ENCODE results near the gene SGCA.

Gene SGCA

DNA sequence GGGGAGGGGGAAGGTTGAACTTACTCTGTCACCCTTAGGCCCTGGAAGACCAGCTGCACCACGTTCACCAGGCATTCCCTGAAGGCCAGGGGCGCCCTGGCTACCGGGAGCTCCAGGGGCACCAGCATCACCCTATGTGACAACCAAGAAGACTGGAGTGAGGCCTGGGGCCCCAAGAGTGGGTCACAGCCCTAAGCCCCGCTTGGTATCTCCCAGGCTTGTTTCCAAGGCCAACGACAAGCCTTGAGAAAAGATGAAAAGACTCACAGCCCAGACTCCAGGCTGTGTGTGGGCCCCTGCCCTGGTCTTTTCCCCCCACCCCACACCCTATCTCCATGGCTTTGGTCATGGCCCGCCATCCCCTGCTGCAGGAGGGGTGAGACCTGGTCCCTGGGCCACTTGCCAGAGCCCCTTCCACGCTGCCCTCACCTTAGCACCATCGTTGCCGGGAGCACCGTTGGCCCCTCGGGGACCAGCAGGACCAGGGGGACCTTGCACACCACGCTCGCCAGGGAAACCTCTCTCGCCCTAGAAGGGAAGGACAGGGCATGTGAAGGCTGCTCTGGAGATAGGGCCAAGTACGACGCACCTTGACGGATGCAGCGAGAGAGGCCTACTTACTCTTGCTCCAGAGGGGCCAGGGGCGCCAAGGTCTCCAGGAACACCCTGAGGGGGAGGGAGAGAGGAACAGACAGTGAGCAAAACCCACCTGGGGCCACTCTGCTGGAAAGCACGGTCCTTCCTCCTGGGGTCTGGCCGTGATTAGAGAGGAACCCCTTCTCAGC is 25.7 kb downstream of the SGCA start:
- in situ Hi-C loops (cut with MboI; ENCODE audit: low sequenced_read_pairs), result loop anchor here (25.0 kb wide), 1 partner anchor 96 kb away; no protein-coding TSS in a partner anchor

DNA sequence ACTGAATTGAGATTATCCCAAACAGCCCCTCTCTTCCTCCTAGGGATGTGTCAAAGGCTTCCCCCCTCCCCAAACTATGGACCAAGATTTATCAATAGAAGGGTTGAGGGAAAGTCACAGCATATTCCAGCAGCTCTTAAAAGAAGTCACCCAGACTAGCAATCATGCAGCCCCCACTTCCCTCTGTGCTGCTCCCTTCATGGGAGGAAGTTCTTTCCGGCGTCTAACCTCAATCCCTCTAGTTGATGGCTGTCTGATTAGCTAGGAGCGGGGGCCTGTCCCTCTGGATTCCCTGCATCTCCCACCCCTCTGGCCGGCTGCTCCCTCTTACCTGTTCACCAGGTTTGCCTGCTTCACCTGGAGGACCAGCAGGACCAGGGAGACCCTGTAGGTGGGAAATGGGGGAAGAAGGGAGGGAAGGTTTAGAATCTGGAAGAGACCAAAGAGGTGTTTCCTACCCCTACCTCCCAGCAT is 26.4 kb downstream of the SGCA start:
- in situ Hi-C loops (cut with MboI; ENCODE audit: low sequenced_read_pairs), result loop anchor here (25.0 kb wide), 1 partner anchor 95 kb away; no protein-coding TSS in a partner anchor

DNA sequence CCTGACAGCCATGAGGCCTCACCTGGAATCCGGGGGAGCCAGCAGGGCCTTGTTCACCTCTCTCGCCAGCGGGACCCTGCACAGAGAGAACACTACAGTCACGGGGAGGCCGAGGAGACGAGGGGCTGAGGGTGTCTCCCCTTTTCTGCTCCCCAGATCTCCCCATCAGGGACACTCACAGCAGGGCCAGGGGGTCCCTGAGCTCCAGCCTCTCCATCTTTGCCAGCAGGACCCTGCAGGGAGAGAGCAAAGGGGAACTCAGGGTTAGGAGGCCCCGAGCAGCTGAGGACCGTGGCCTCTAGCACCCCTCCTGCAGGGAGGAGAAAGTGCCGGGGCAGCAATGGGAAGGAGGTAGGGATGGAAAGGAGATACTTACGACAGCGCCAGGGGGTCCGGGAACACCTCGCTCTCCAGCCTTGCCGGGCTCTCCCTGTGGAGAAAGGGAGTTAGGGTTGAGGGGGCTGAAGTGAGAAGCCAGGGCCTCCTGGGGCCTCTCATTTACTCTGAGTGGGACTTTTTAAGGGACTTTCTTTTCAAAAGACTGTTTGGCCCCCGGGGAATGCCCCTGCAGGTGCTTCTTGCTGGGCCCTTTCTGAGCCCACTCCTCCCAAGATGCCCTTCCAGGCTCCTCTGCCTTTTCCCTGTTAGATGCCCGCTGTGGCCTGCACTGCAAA is 26.9 kb downstream of the SGCA start:
- in situ Hi-C loops (cut with MboI; ENCODE audit: low sequenced_read_pairs), result loop anchor here (25.0 kb wide), 1 partner anchor 95 kb away; no protein-coding TSS in a partner anchor

DNA sequence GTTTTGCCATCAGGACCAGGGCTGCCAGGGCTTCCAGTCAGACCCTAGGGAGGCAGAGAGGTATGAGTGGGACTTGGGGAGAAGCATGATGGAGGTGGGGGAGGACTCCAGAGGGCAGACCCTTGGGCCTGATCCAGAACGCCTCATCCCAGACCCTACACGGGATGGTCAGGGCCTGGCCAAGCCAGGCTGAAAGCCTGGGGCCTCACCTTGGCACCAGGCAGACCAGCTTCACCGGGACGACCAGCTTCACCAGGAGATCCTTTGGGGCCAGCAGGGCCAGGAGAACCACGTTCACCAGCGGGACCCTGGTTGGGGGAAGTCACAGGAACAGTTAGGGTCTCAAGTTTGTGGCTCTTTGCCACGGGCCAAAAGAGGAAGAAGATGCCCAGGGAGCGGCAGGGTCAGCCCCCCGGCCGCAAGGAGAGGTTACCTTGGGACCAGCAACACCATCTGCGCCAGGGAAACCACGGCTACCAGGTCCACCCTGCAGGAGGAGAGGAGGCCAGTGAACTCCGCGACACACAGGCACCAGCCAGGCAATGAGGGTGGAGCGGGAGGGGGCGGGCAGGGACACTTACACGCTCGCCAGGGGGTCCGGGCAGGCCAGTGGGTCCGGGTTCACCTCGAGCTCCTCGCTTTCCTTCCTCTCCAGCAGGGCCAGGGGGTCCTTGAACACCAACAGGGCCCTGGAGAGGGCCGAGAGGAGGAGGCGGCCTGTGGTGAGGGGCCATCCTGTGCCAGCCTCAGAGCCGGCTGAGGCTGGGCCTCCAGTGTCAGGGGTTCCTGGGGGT is 28.5 kb downstream of the SGCA start:
- in situ Hi-C loops (cut with MboI; ENCODE audit: low sequenced_read_pairs), result loop anchor here (25.0 kb wide), 1 partner anchor 93 kb away; no protein-coding TSS in a partner anchor

DNA sequence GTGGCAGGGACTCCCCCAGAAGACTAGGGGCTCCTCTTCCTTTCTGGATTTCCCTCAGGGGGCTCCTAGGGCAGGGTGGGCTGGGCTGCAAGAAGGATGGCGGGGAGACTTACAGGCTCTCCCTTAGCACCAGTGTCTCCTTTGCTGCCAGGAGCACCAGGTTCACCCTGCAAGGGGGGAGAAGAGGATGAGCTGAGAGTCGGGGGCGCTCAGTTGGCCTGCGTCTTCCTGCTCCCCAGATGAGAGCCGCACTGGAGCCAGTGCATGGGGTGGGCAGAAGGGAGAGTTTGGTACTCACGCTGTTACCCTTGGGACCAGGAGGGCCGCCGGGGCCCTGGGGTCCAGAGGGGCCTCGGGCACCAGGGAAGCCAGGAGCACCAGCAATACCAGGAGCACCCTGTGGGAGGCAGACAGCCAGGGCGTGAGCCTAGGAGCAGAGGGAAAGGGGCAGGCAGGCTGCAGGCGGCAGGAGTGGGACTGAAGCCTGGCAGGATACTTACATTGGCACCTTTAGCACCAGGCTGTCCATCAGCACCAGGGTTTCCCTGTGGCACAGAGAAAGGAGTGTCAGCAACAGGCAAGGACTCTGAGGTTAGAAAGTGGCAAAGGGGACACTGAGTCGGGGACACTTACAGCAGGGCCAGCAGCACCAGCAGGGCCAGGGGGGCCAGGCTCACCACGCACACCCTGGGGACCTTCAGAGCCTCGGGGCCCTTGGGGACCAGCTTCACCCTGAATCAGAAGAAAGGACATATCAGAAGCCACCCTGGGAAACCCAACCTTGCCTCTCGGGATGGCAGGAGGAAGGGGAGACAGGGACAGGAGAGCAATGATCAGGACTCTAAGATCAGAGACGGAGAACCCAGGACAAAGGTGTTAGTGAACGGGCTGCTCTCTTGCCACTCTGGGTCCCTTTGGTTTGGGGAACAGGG is 29.4 kb downstream of the SGCA start:
- in situ Hi-C loops (cut with MboI; ENCODE audit: low sequenced_read_pairs), result loop anchor here (25.0 kb wide), 1 partner anchor 92 kb away; no protein-coding TSS in a partner anchor

DNA sequence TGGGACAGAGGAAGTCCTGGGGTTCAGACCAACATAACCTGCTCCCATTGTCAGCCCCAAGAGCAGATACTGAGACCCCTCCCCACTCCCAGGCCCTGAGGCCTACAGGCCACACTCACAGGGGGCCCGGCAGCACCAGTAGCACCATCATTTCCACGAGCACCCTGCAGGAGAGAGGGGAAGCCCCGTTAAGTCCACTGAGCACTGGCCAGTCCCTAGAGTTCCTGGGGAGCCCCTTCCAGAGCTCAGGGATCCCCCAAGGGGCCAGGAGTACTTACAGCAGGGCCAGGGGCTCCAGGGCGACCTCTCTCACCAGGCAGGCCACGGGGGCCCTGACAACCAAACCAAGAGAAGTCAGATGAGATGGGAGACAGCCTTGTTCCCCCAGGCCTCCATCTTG is 30.2 kb downstream of the SGCA start:
- in situ Hi-C loops (cut with MboI; ENCODE audit: low sequenced_read_pairs), result loop anchor here (25.0 kb wide), 1 partner anchor 91 kb away; no protein-coding TSS in a partner anchor

DNA sequence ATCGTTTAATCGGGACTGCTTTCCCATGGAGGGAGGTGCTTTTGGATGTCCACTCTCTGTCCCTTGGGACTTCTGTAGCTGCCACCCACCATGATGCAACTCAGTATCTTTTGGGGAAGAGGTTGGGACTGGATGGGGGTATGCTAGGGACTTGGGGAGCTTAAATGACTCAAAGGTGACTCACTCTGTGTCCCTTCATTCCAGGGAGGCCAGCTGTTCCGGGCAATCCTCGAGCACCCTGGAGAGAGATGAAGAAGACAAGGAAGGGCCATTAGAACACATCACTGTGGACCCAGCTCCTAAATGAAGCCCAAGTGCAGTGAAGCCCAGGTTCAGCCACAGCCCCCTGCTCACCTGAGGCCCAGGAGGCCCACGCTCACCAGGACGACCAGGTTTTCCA is 31.0 kb downstream of the SGCA start:
- in situ Hi-C loops (cut with MboI; ENCODE audit: low sequenced_read_pairs), result loop anchor here (25.0 kb wide), 1 partner anchor 90 kb away; no protein-coding TSS in a partner anchor

DNA sequence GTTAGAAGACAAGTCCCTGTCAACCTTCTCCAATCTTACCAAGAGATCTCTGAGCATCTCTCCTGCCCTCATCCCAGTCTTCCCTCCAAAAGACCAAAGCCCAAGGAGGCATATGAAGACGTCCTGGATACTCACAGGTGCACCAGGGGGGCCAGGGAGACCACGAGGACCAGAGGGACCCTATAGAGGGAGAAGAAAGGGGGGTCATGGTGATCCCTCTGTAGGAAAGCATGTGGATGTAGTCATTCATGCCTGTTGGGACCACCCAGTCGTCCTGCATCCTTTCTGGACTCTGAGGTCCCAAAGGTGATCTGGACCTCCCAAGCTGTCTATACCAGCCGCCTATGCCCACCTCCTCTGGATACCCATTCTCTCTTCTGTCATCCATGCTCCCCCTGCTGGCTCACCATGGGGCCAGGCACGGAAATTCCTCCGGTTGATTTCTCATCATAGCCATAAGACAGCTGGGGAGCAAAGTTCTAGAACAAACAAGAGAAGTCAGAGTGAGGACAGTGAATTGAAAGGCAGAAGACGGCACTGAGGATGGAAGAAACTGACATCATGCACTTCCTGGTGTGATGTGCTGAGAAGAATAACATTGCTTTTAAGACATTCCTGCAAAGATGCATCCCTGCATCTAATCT is 32.3 kb downstream of the SGCA start:
- in situ Hi-C loops (cut with MboI; ENCODE audit: low sequenced_read_pairs), result loop anchor here (25.0 kb wide), 1 partner anchor 89 kb away; no protein-coding TSS in a partner anchor

DNA sequence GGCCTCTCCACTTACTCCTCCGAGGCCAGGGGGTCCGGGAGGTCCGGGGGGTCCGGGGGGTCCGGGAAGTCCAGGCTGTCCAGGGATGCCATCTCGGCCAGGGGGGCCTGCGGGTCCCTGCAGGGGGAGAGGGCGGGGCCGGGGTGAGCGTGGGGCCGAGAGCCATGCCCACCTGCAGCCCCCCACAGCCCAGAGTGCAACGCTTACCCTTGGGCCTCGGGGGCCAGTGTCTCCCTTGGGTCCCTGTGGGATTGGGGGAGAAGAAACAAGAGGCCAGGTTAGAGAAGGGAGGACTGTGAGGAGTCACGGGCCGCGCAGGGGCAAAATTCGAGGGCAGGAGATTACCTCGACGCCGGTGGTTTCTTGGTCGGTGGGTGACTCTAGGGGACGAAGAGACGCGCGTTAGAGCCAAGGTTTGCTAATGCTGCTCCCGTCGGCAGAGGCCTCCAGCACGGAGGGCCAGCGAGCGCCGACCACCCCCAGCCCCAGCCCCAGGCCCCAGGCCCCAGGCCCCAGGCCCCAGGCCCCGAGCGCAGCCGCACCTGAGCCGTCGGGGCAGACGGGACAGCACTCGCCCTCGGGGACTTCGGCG is 33.5 kb downstream of the SGCA start:
- in situ Hi-C loops (cut with MboI; ENCODE audit: low sequenced_read_pairs), result loop anchor here (25.0 kb wide), 1 partner anchor 88 kb away; no protein-coding TSS in a partner anchor

DNA sequence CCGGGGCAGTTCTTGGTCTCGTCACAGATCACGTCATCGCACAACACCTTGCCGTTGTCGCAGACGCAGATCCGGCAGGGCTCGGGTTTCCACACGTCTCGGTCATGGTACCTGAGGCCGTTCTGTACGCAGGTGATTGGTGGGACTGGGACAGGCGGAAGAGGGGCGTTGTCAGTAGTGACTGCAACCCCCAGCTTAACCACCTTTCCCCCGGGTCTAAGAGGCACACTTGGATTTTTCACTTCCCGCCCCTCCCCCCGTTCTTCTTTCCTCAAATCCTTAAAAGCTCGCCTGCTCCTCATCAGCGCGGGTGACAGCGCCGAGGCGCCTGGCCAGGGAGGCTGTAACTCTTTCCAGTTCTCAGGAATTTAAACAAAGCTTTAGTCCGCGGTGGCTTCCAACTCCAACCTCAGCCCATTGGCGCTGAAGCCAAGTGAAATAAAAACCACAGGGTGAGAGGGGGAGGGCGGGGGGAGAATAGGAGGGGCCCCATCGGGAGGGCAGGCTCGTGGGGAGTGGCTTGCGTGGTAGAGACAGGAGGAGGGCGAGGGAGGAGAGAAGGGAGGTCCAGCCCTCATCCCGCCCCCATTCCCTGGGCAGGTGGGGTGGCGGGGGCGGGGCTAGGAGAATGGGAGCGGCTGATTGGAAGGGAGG is 34.1 kb downstream of the SGCA start:
- in situ Hi-C loops (cut with MboI; ENCODE audit: low sequenced_read_pairs), result loop anchor here (25.0 kb wide), 1 partner anchor 87 kb away; no protein-coding TSS in a partner anchor

DNA sequence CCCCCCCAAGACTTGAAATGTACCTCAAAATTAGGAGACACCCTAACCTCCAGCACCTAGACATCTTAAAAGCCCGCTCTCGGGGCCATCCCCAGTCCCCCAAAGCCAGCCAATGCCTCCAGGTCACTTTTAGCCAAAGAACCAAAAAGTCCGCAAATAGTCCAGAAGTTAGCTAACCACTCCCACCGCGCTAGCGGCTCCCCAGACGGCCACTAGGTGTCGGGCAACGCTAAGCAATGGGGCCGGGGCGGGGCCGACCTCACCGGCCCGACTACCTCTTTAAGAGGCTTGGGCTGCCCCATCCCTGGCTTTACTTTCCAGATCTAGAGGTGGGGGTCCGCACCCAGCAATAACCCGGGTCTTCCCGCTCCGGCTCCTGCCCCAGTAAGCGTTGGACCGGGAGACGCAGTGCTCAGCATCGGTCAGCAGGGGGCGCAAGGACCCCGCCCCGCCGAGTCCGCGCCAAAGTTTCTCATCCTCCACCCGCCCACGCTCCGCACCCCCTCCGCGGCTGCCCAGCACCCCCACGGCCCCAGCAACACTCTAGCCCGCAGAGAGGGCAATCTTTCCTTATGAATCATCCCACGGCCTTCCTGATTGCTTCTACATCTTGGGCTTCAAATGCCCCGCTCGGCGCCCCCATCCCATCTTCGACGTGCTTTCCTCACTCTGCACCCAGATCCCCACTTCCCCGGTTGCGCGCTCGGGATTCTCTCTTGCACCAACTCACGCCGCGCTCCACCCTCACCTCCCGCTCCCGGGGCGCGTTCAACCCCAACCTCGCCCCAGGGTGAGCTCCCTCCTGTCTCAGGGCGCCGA is 34.9 kb downstream of the SGCA start:
- in situ Hi-C loops (cut with MboI; ENCODE audit: low sequenced_read_pairs), result no loop called here

DNA sequence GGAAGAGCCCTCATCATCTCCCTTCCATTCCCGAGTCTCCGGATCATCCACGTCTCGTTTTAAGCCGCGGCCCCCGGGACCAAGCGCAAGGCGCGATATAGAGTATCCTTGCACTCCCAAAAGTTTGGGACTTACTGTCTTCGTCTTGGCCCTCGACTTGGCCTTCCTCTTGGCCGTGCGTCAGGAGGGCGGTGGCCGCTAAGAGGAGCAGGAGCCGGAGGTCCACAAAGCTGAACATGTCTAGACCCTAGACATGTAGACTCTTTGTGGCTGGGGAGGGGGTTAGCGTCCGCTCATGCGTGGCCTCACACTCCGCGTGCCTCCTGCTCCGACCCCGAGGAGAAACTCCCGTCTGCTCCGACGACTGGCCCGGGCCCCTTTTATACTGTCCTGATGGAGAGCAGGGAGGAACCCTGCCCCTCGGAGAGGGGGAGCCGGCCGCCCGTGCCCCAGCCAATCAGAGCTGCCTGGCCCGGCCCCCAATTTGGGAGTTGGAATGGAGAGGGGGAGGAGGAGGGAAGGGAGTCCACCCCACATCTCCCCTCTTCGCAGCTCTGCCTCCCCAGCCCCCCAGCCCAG is 35.6 kb downstream of the SGCA start, which contains the start of gene COL1A1:
COL1A1 (minus strand) TSS at position 356 of the 579 bp plus-strand sequence; CDS start at position 238, 118 bp downstream.
- in situ Hi-C loops (cut with MboI; ENCODE audit: low sequenced_read_pairs), result no loop called here

DNA sequence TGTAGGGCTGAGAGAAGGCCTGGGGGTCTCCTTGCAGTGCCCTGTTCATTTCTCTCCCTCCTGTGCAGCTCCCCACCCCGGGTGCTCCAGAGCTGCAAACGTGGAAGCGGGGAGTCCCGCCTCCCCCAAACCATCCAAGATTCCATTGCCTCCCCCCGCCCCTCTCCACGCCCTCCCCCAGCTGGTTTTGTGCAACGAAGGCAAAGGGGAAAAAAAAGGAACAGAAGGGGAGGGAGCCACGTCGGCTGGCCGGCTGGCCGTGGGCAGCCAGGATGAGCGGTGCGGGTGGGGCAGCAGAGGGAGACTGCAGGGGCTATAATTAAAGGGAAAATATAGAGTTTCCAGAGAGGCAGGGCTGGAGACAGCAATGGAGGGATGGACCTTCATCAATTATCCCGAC is 37.3 kb downstream of the SGCA start:
- in situ Hi-C loops (cut with MboI; ENCODE audit: low sequenced_read_pairs), result no loop called here

DNA sequence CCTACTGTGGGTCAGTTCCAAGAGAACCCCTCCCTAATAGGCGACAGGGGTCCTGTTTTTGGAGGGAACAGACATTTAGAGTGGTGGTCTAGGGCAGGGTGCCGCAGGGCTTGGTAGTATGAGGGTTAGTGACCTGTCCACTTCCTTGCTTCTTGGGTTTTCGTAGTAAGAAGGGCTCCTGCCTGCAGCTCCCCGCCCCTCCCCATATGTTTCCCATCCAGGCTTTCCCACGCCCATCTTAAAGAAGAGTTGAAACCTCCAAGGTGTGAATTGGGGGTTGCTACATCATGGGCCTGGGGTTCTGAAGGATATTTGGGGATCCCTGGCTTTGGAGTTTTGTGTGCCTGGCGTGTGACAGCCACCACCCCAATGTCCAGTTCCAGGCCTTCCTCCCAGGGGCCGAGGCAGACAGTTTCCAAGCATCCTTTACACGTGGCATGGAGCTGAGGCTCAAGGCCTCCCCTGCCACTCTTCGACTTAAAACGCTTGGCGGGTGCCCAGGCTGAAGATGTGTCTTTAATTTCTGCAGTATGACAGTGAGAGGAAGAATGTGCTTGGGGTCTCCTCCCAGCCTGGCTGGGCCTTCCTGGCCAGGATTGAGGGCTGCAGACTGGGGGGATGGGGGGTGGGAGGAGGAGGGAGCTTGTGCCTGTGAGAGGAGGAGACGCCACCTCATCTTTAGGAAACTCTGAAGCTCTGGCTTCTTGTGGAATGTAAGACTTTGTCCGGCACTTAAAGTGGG is 38.0 kb downstream of the SGCA start:
- in situ Hi-C loops (cut with MboI; ENCODE audit: low sequenced_read_pairs), result no loop called here

DNA sequence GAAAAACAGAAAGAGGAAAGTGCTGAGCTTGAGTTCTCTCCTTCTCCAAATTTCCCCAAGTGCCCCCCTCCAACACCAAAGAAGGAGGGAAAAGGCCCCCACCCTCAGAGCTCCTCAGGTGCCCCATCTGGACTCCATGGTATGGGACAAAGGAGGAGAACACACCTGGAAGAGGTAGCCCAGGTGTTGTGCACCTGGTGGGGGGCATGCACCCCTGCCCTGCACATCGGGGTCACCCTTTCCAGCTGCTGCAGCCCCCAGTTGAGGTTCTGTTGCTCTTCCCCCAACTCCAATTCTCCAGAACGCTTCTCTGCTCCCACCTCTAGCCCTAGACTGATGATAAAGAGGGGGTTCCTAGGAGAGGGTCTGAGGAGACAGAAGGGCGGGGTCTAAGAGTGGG is 38.6 kb downstream of the SGCA start:
- in situ Hi-C loops (cut with MboI; ENCODE audit: low sequenced_read_pairs), result no loop called here
